Upper lobe of left lung (tissue), 4 donors: ENCODE measurements around the gene RERE.

ENCODE experiments used
- POLR2A ChIP-seq, 4 donors: fragments of 450-650 bp; IDR thresholded peaks; one replicate each; pipeline ENCODE4 v1.5.1; 2016 to 2017; ENCODE audit warnings: antibody characterized with exemption in 4 of 4, mild to moderate bottlenecking in 2 of 4
- POLR2AphosphoS5 ChIP-seq, 2 donors: sonication (generic); formaldehyde crosslinking; IDR thresholded peaks; one replicate each; pipeline ENCODE4 v1.5.1; 2017; ENCODE audit warnings: antibody characterized with exemption in 2 of 2
- TF ChIP-seq, protein P1 (sequence below), 6 experiments: fragments of 450-650 bp in 4 of 6; fragments of 200-600 bp in 2 of 6; sonication (generic) in 2 of 6; IDR thresholded peaks; one replicate each; pipeline ENCODE4 v1.5.1; 2016 to 2019; ENCODE audit warnings: antibody characterized with exemption in 6 of 6

DNA sequence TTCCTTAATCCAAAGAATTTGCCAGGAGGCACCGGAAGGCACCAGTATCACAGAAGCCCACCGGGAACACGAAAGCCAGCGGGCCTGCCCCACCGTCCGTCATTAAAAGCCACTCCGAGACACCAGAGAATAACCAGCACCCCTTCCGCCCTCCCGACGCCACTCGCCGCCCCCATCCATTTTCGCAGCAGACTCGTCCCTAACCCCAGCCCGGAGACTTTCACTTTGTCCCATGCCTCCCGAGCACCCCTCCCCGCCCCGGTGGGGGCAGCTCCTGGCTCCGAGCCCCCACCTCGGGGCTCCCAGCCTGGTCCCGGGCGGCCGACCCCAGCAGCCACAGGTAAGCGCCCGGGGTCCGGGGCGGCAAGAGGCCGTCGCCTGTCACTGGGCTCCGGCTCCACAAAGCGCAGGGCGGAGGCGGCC lies 394.2 kb downstream of the RERE start:
- TF ChIP-seq, protein P1, sequence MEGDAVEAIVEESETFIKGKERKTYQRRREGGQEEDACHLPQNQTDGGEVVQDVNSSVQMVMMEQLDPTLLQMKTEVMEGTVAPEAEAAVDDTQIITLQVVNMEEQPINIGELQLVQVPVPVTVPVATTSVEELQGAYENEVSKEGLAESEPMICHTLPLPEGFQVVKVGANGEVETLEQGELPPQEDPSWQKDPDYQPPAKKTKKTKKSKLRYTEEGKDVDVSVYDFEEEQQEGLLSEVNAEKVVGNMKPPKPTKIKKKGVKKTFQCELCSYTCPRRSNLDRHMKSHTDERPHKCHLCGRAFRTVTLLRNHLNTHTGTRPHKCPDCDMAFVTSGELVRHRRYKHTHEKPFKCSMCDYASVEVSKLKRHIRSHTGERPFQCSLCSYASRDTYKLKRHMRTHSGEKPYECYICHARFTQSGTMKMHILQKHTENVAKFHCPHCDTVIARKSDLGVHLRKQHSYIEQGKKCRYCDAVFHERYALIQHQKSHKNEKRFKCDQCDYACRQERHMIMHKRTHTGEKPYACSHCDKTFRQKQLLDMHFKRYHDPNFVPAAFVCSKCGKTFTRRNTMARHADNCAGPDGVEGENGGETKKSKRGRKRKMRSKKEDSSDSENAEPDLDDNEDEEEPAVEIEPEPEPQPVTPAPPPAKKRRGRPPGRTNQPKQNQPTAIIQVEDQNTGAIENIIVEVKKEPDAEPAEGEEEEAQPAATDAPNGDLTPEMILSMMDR (IDR thresholded peaks at IDR 0.05), result no peak
- TF ChIP-seq POLR2AphosphoS5 (IDR thresholded peaks at IDR 0.05) (no peak), POLR2A (IDR thresholded peaks at IDR 0.05) (no peak)
